ENCODE results near the gene TMEM50B.
A peak's percentile ranks its signal among the peaks of the same experiment; 100 is the strongest.

The TMEM50B gene

DNA sequence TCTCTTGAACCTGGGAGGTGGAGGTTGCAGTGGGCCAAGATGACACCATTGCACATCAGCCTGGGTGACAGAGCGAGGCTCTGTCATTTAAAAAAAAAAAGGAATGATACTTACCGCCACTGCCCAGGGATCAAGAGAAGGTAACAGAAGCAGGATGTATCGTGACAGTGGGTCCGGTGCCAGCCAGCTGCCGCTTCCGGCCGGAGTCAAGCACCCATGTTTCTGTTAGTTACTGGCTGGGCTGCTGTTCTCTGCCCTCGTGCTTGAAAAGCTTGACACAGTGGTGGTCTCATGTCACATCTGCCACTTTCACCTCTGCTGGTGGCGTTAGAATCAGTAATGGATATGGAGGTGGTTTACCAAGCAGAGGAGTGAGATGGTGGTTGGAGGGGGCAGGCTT is 55.6 kb downstream of the TMEM50B start:
- no peaks in the 10 kb centered on the region for H3K9me3 Mint-ChIP-seq
- no peak for DNase-seq
- no peak for TF ChIP-seq CTCF (IDR thresholded peaks at IDR 0.05)

GRCh38 chr21:33421713-33422393 is 57.9 kb downstream of the TMEM50B start:
- peaks cover 65% of the 10 kb centered on the region for H3K36me3 Mint-ChIP-seq (ENCODE audit: low read depth)
- H3K4me1 Mint-ChIP-seq: peaks cover 9% of the 10 kb centered on the region
- no peak overlapping the region for H3K27ac Mint-ChIP-seq
- H3K9me3 Mint-ChIP-seq: no peaks in the 10 kb centered on the region
- DNase-seq: no peak
- H3K4me3 Mint-ChIP-seq: no peak overlapping the region
- H3K27me3 Mint-ChIP-seq (ENCODE audit: low read depth, poor library complexity): no peaks in the 10 kb centered on the region
- TF ChIP-seq CTCF (IDR thresholded peaks at IDR 0.05): no peak

More for the DNA sequence above, 55.6 kb downstream of the TMEM50B start:
- Mint-ChIP-seq H3K4me1 (no peaks in the 10 kb centered on the region), H3K27me3 (ENCODE audit: low read depth, poor library complexity) (no peaks in the 10 kb centered on the region), H3K27ac (peak overlapping the region; percentile 78), H3K4me3 (no peak overlapping the region), H3K36me3 (ENCODE audit: low read depth) (peaks cover 65% of the 10 kb centered on the region)

- no peak for DNase-seq
- H3K4me1 Mint-ChIP-seq: peaks cover 18% of the 10 kb centered on the region
- peaks cover 73% of the 10 kb centered on the region for H3K36me3 Mint-ChIP-seq (ENCODE audit: low read depth)
- peak overlapping the region; percentile 95 for H3K27ac Mint-ChIP-seq
- no peaks in the 10 kb centered on the region for H3K27me3 Mint-ChIP-seq (ENCODE audit: low read depth, poor library complexity)
- no peak overlapping the region for H3K4me3 Mint-ChIP-seq
- H3K9me3 Mint-ChIP-seq: no peaks in the 10 kb centered on the region
- TF ChIP-seq CTCF (IDR thresholded peaks at IDR 0.05): no peak
Measured at GRCh38 chr21:33419538-33420123, 60.1 kb downstream of the TMEM50B start.

DNA sequence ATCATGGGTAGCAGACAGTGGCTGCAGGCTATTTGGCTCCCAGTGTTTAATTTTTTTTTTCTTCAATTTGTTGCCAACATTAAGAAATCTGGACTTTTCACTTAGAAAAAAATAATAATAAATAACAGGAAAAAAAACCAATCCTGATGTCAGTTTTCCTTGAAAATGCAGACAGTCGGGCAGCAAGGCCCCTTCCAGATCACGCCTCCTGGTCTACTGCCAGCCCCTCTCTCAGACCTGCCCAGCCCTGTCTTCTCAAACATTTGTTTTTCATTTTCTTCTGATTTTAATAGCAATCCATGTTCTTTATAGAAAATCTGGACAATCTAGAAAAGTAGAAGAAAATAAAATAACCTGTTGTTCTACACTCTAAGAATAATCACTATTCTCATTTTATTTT is 61.1 kb downstream of the TMEM50B start:
- DNase-seq: no peak
- Mint-ChIP-seq H3K4me3 (no peak overlapping the region), H3K27me3 (ENCODE audit: low read depth, poor library complexity) (no peaks in the 10 kb centered on the region), H3K4me1 (peaks cover 20% of the 10 kb centered on the region), H3K27ac (no peak overlapping the region), H3K9me3 (no peaks in the 10 kb centered on the region), H3K36me3 (ENCODE audit: low read depth) (peaks cover 65% of the 10 kb centered on the region)
- TF ChIP-seq CTCF (IDR thresholded peaks at IDR 0.05): no peak

DNA sequence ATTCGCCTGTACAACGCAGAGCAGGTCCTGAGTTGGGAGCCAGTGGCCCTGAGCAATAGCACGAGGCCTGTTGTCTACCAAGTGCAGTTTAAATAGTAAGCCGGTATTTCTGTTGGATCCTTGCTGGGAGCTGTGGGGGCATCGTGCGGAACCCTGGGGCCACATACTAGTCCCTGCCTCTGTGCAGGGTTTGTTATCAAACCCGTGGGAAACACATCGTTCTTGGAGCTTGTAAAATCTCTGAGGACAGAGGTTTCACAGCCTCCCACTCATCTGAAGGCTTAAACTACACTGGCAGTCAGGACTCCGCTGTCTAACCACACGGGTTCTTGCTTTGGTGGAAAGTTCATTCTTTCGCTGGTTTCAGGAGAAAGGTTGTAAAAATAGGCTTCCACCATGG is 64.8 kb downstream of the TMEM50B start:
- Mint-ChIP-seq H3K4me1 (peaks cover 45% of the 10 kb centered on the region), H3K4me3 (no peak overlapping the region), H3K27ac (peak overlapping the region; percentile 87), H3K9me3 (no peaks in the 10 kb centered on the region), H3K36me3 (ENCODE audit: low read depth) (peaks cover 56% of the 10 kb centered on the region), H3K27me3 (ENCODE audit: low read depth, poor library complexity) (no peaks in the 10 kb centered on the region)
- DNase-seq: no peak
- no peak for TF ChIP-seq CTCF (IDR thresholded peaks at IDR 0.05)

- Mint-ChIP-seq H3K9me3 (no peaks in the 10 kb centered on the region), H3K4me1 (peaks cover 45% of the 10 kb centered on the region), H3K4me3 (no peak overlapping the region), H3K36me3 (ENCODE audit: low read depth) (peaks cover 53% of the 10 kb centered on the region), H3K27ac (peak overlapping the region; percentile 36), H3K27me3 (ENCODE audit: low read depth, poor library complexity) (no peaks in the 10 kb centered on the region)
- DNase-seq: no peak
- TF ChIP-seq CTCF (IDR thresholded peaks at IDR 0.05): no peak
Measured at GRCh38 chr21:33414068-33414467, 65.7 kb downstream of the TMEM50B start.

Measured in nephron progenitor cell (in vitro differentiated cells).